ENCODE results near the gene NUP133.

DNA sequence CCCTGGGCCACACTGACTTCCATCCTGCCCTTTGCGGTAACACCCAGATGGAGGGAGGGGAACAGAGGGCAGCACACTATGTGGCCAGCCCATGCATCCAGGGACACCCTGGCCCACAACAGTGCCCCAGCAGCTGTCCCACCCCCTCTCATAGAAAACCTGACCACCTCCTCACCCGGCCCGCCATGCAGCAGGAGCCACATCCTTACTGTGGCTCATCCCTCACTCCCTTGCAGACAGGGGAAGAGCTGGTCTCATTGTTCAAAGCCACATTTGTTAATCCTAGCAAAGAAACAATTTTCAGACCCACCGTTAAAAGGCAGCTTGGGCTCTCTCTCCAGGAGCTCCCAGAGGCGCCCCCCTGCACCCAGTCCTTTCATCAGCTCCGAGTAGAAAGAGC, 23.2 kb upstream of the NUP133 start:
- TF ChIP-seq, protein P1, sequence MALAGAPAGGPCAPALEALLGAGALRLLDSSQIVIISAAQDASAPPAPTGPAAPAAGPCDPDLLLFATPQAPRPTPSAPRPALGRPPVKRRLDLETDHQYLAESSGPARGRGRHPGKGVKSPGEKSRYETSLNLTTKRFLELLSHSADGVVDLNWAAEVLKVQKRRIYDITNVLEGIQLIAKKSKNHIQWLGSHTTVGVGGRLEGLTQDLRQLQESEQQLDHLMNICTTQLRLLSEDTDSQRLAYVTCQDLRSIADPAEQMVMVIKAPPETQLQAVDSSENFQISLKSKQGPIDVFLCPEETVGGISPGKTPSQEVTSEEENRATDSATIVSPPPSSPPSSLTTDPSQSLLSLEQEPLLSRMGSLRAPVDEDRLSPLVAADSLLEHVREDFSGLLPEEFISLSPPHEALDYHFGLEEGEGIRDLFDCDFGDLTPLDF (CRISPR knock-in tag; IDR thresholded peaks at IDR 0.05) = no peak
- TF ChIP-seq, protein P2, sequence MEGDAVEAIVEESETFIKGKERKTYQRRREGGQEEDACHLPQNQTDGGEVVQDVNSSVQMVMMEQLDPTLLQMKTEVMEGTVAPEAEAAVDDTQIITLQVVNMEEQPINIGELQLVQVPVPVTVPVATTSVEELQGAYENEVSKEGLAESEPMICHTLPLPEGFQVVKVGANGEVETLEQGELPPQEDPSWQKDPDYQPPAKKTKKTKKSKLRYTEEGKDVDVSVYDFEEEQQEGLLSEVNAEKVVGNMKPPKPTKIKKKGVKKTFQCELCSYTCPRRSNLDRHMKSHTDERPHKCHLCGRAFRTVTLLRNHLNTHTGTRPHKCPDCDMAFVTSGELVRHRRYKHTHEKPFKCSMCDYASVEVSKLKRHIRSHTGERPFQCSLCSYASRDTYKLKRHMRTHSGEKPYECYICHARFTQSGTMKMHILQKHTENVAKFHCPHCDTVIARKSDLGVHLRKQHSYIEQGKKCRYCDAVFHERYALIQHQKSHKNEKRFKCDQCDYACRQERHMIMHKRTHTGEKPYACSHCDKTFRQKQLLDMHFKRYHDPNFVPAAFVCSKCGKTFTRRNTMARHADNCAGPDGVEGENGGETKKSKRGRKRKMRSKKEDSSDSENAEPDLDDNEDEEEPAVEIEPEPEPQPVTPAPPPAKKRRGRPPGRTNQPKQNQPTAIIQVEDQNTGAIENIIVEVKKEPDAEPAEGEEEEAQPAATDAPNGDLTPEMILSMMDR (IDR thresholded peaks at IDR 0.05) = no peak
- no peak for TF ChIP-seq SP1 (CRISPR knock-in tag; conservative IDR thresholded peaks at IDR 0.05)
- TF ChIP-seq MYBL2 (CRISPR knock-in tag; IDR thresholded peaks at IDR 0.05) = no peak
- no peak for TF ChIP-seq SMAD3 (CRISPR knock-in tag; IDR thresholded peaks at IDR 0.05; ENCODE audit: borderline replicate concordance)
